Type B pancreatic cell (in vitro differentiated cells): Measurements from ENCODE around the gene OR5K2. TPM values are rescaled to one million over a fixed set of nuclear protein-coding genes. Genes with fewer than 3 reads are reported as not detected.

ENCODE experiments used
- DNase-seq: peaks from one replicate; pipeline ENCODE4 v3.0.0; 2021; ENCODE audit warnings: mixed read lengths; ENCODE audit not compliant: unreplicated experiment; ENCODE audit errors: extremely low spot score
- H3K27ac Mint-ChIP-seq: 2 replicates; pipeline ENCODE4 v1.8.0; 2021; ENCODE audit warnings: mild to moderate bottlenecking, mixed read lengths
- H3K27me3 Mint-ChIP-seq: 2 replicates; pipeline ENCODE4 v1.8.0; 2021; ENCODE audit warnings: mixed read lengths
- H3K36me3 Mint-ChIP-seq: 2 replicates; pipeline ENCODE4 v1.8.0; 2021; ENCODE audit warnings: mixed read lengths
- H3K4me1 Mint-ChIP-seq: one replicate; pipeline ENCODE4 v1.8.0; 2021; ENCODE audit warnings: mixed read lengths; ENCODE audit not compliant: unreplicated experiment
- H3K4me3 Mint-ChIP-seq: 2 replicates; pipeline ENCODE4 v1.8.0; 2021; ENCODE audit warnings: mild to moderate bottlenecking, mixed read lengths
- H3K9me3 Mint-ChIP-seq: 2 replicates; pipeline ENCODE4 v1.8.0; 2021; ENCODE audit warnings: mixed read lengths
- total RNA-seq: library from RNA; stranded (reverse); gene quantifications from 2 replicates; pipeline ENCODE4 v1.2.1, GENCODE V29; 2021; ENCODE audit warnings: low replicate concordance
- TF ChIP-seq, protein P1 (sequence below): fragments of 200-600 bp; sonication (generic); conservative IDR thresholded peaks from 2 replicates; pipeline ENCODE4 v1.5.0; 2021; ENCODE audit warnings: antibody characterized with exemption, mild to moderate bottlenecking

The OR5K2 gene
- total RNA-seq, 1 donor from 2014 or later, result not detected

DNA sequence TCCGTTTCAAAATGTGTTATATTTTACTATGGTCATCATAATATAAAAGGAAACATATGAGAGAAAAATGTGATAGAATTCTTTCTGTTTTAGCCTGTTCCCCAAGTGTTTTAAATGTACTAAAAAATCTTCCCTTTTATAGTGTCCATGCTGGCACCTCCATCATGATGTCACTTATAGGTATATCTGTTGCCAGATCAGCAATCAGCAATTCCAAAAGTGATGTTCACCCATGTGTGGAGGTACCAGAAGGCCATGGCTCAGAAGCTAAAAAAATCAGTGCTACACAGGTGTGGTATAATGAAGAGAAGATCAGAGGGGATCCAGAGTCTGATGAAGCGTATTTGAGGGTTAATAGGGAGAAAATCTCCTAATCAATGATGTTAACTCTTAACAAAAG is 33.2 kb downstream of the OR5K2 start:
- H3K27ac Mint-ChIP-seq, result no peak overlapping the region
- no peaks in the 10 kb centered on the region for H3K9me3 Mint-ChIP-seq
- H3K4me3 Mint-ChIP-seq, result no peak overlapping the region
- no peak for DNase-seq
- TF ChIP-seq, protein P1, sequence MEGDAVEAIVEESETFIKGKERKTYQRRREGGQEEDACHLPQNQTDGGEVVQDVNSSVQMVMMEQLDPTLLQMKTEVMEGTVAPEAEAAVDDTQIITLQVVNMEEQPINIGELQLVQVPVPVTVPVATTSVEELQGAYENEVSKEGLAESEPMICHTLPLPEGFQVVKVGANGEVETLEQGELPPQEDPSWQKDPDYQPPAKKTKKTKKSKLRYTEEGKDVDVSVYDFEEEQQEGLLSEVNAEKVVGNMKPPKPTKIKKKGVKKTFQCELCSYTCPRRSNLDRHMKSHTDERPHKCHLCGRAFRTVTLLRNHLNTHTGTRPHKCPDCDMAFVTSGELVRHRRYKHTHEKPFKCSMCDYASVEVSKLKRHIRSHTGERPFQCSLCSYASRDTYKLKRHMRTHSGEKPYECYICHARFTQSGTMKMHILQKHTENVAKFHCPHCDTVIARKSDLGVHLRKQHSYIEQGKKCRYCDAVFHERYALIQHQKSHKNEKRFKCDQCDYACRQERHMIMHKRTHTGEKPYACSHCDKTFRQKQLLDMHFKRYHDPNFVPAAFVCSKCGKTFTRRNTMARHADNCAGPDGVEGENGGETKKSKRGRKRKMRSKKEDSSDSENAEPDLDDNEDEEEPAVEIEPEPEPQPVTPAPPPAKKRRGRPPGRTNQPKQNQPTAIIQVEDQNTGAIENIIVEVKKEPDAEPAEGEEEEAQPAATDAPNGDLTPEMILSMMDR, result no peak
- H3K4me1 Mint-ChIP-seq, result no peaks in the 10 kb centered on the region
- no peaks in the 10 kb centered on the region for H3K36me3 Mint-ChIP-seq
- peaks cover 6% of the 10 kb centered on the region for H3K27me3 Mint-ChIP-seq

DNA sequence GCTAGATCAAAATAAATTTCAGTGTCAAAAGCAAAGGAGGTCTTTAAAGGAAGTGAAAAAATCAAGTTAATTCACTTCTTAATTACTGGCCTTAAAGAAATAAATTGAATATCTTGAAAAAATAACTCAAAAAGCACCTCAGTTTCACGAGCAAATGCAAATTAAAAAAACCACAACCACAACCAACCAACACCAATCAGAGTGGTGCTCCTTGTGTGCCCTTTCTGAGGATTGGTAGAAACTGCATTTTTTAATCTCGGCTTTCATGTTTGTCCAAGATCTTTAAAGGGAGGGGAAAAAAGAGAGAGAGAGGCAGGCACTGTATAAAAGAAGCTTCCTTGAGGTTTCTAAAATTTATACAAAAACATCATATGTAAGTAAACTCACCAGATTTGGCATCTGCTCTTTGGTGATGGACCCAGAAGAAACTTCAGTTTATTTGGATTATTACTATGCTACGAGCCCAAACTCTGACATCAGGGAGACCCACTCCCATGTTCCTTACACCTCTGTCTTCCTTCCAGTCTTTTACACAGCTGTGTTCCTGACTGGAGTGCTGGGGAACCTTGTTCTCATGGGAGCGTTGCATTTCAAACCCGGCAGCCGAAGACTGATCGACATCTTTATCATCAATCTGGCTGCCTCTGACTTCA is 34.3 kb downstream of the OR5K2 start, which contains the start of gene GPR15:
TSS of gene GPR15 (plus strand) at position 357 of the 653 bp plus-strand sequence. CDS start at position 413, 56 bp downstream.
- peaks cover 6% of the 10 kb centered on the region for H3K27me3 Mint-ChIP-seq
- DNase-seq, result no peak
- TF ChIP-seq, protein P1, result no peak
- H3K36me3 Mint-ChIP-seq, result no peaks in the 10 kb centered on the region
- H3K9me3 Mint-ChIP-seq, result no peaks in the 10 kb centered on the region
- no peak within 1 kb of the TSS for H3K4me3 Mint-ChIP-seq
- no peaks in the 10 kb centered on the region for H3K4me1 Mint-ChIP-seq
- no peak within 1 kb of the TSS for H3K27ac Mint-ChIP-seq

DNA sequence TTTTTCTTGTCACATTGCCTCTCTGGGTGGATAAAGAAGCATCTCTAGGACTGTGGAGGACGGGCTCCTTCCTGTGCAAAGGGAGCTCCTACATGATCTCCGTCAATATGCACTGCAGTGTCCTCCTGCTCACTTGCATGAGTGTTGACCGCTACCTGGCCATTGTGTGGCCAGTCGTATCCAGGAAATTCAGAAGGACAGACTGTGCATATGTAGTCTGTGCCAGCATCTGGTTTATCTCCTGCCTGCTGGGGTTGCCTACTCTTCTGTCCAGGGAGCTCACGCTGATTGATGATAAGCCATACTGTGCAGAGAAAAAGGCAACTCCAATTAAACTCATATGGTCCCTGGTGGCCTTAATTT is 34.8 kb downstream of the OR5K2 start:
- no peak overlapping the region for H3K27ac Mint-ChIP-seq
- H3K36me3 Mint-ChIP-seq, result no peaks in the 10 kb centered on the region
- DNase-seq, result no peak
- peaks cover 6% of the 10 kb centered on the region for H3K27me3 Mint-ChIP-seq
- H3K4me1 Mint-ChIP-seq, result no peaks in the 10 kb centered on the region
- H3K4me3 Mint-ChIP-seq, result no peak overlapping the region
- TF ChIP-seq, protein P1, result no peak
- no peaks in the 10 kb centered on the region for H3K9me3 Mint-ChIP-seq

DNA sequence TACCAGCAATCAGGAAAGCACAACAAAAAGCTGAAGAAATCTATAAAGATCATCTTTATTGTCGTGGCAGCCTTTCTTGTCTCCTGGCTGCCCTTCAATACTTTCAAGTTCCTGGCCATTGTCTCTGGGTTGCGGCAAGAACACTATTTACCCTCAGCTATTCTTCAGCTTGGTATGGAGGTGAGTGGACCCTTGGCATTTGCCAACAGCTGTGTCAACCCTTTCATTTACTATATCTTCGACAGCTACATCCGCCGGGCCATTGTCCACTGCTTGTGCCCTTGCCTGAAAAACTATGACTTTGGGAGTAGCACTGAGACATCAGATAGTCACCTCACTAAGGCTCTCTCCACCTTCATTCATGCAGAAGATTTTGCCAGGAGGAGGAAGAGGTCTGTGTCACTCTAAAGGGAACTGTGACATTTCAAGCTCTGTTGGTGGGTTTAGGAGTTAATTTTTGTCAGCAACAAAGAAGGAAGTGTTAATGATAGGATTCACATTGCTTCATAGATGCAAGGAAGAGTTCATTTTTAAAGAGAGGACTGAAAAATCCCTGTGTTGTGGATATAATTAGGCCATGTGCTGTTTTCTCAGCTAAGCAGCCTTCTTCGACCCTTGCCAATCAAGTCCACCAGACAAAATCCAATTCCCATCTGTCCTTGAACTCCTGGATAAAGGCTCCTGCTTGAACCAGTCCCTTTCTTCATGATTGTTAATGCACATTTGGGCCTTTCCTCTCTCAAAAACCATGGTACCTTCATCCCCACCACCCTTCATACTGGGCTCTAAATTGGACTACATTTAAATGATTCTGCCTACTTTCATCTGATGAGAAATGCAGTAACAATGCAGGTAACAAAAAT is 35.5 kb downstream of the OR5K2 start:
- DNase-seq, result no peak
- Mint-ChIP-seq H3K4me3 (no peak overlapping the region), H3K36me3 (no peaks in the 10 kb centered on the region), H3K4me1 (no peaks in the 10 kb centered on the region), H3K27ac (no peak overlapping the region), H3K27me3 (peaks cover 6% of the 10 kb centered on the region), H3K9me3 (no peaks in the 10 kb centered on the region)
- TF ChIP-seq, protein P1, result no peak

DNA sequence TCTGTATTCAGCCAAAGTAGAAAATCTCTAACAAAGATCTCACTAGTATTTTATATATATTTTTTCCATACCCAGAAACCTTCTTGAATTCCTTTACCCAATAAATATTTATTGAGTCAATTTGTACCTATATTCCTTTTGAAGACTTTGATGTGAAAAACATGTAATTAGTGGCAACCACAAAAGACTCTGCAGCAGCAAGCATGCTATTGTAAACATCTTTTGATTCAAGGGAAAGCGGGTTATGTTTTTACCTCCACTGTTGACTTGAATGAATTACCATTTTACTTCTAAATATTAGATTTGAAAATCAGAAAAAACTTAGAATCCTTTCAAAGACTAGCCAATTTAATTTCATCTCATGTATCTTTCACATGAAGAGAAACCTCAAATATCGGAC is 36.7 kb downstream of the OR5K2 start:
- Mint-ChIP-seq H3K27me3 (peaks cover 6% of the 10 kb centered on the region), H3K36me3 (no peaks in the 10 kb centered on the region), H3K27ac (no peak overlapping the region)

More for the DNA sequence above, 36.7 kb downstream of the OR5K2 start:
- no peak overlapping the region for H3K4me3 Mint-ChIP-seq
- no peaks in the 10 kb centered on the region for H3K4me1 Mint-ChIP-seq
- TF ChIP-seq, protein P1, result no peak
- no peaks in the 10 kb centered on the region for H3K9me3 Mint-ChIP-seq
- DNase-seq, result no peak
